Measurements from ENCODE around the gene NR2F6. TPM values are rescaled to one million over a fixed set of nuclear protein-coding genes. Genes with fewer than 3 reads are reported as not detected.

The NR2F6 gene
- total and polyA plus RNA-seq, 2 of the 4 experiments (the other 2 are of a cell fraction) = 8.4 to 20.5 TPM

GRCh38 chr19:17249887-17250548 is 4.3 kb upstream of the NR2F6 start:
- intact Hi-C loops (cut with micrococcal nuclease) = no loop called here
- no peak overlapping the region for H4K5ac ChIP-seq (ENCODE audit: low read depth, low read length)
- ATAC-seq (ENCODE audit: low read depth) (no peak), DNase-seq (no peak)
- H3K9ac ChIP-seq (ENCODE audit: low read depth, low read length) = no peak overlapping the region
- in situ Hi-C loops (cut with MboI; ENCODE audit: low sequenced_read_pairs) = no loop called here
- no peaks in the 10 kb centered on the region for H3K36me3 ChIP-seq (ENCODE audit: control insufficient read depth, insufficient read depth, low read length)
- TF ChIP-seq ELK1 (IDR thresholded peaks at IDR 0.05; ENCODE audit: borderline replicate concordance, low read depth, low read length) (no peak), MAZ (IDR thresholded peaks at IDR 0.05; ENCODE audit: borderline replicate concordance, low read depth, low read length) (no peak), MAFK (IDR thresholded peaks at IDR 0.05; ENCODE audit: low read depth, low read length) (no peak), RCOR1 (IDR thresholded peaks at IDR 0.05; ENCODE audit: insufficient replicate concordance, low read length) (no peak), CHD1 (IDR thresholded peaks at IDR 0.05; ENCODE audit: low read depth, low read length) (no peak), POLR2A (IDR thresholded peaks at IDR 0.05; ENCODE audit: low read depth, low read length) (no peak), RAD21 (IDR thresholded peaks at IDR 0.05; ENCODE audit: low read length) (no peak), FOS (IDR thresholded peaks at IDR 0.05; ENCODE audit: low read depth, low read length) (no peak)
- TF ChIP-seq, protein P1, sequence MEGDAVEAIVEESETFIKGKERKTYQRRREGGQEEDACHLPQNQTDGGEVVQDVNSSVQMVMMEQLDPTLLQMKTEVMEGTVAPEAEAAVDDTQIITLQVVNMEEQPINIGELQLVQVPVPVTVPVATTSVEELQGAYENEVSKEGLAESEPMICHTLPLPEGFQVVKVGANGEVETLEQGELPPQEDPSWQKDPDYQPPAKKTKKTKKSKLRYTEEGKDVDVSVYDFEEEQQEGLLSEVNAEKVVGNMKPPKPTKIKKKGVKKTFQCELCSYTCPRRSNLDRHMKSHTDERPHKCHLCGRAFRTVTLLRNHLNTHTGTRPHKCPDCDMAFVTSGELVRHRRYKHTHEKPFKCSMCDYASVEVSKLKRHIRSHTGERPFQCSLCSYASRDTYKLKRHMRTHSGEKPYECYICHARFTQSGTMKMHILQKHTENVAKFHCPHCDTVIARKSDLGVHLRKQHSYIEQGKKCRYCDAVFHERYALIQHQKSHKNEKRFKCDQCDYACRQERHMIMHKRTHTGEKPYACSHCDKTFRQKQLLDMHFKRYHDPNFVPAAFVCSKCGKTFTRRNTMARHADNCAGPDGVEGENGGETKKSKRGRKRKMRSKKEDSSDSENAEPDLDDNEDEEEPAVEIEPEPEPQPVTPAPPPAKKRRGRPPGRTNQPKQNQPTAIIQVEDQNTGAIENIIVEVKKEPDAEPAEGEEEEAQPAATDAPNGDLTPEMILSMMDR (conservative IDR thresholded peaks at IDR 0.05; ENCODE audit: low read depth, low read length) = no peak
- no peak overlapping the region for H2BK15ac ChIP-seq (ENCODE audit: low read depth, low read length)
- BruUV-seq (replicated peaks) = no TSS peak
- peak overlapping the region; percentile 63; the same call in 1 of the 2 replicates for H2AK5ac ChIP-seq (ENCODE audit: low read depth, low read length)
- ChIA-PET CTCF (no interaction called here), POLR2A (ENCODE audit: unreplicated experiment) (no interaction called here)
- no peak overlapping the region for H3K18ac ChIP-seq (ENCODE audit: low read depth, low read length)
- no peak overlapping the region for H3K4me2 ChIP-seq (ENCODE audit: low read depth, low read length)
- dilution Hi-C loops (cut with HindIII; ENCODE audit: low sequenced_read_pairs, unreplicated experiment) = no loop called here
- H2AFZ ChIP-seq (replicated peaks; ENCODE audit: low read length, poor library complexity) = peak overlapping the region; percentile 63
- no peak overlapping the region for H3K4me3 ChIP-seq (ENCODE audit: insufficient read depth, low read depth, low read length)
- H2BK120ac ChIP-seq (ENCODE audit: low read depth, low read length) = no peak overlapping the region
- no peaks in the 10 kb centered on the region for H3K9me3 ChIP-seq (ENCODE audit: control insufficient read depth, insufficient read depth, low read length)
- no peak overlapping the region for H4K8ac ChIP-seq (ENCODE audit: low read depth in 2 of 2, low read length in 2 of 2)
- no peak overlapping the region for H2BK5ac ChIP-seq (ENCODE audit: low read depth, low read length, poor library complexity, severe bottlenecking)
- H3K27ac ChIP-seq (ENCODE audit: insufficient read depth, low read length) = no peak overlapping the region
- H4K20me1 ChIP-seq (ENCODE audit: insufficient read depth, low read length) = no peaks in the 10 kb centered on the region
- H3K79me1 ChIP-seq (ENCODE audit: low read depth in 1 of 2, low read length in 2 of 2) = peaks cover 0 to 4% of the 10 kb centered on the region in 2 experiments; a peak in 1 of 4 replicates
- H3K14ac ChIP-seq (replicated peaks; ENCODE audit: low read depth, low read length) = no peak overlapping the region
- no peak overlapping the region for H4K91ac ChIP-seq (ENCODE audit: insufficient read depth, low read depth, low read length)
- peak overlapping the region; percentile 23 for H2AK9ac ChIP-seq (replicated peaks; ENCODE audit: low read depth, low read length, poor library complexity)
- no peak overlapping the region for H2BK20ac ChIP-seq (ENCODE audit: low read depth, low read length)
- no peak overlapping the region for H3K23ac ChIP-seq (ENCODE audit: low read depth, low read length)
- H3K4ac ChIP-seq (ENCODE audit: low read depth, low read length) = no peak overlapping the region
- H3K27me3 ChIP-seq (ENCODE audit: control insufficient read depth, insufficient read depth, low read length) = no peaks in the 10 kb centered on the region; the same call in 1 of the 2 replicates
- no peak overlapping the region for H3K56ac ChIP-seq (ENCODE audit: extremely low read depth, insufficient read depth, low read length)
- WGBS, 2 experiments (ENCODE audit: extremely low coverage in 2 of 2, insufficient read length in 1 of 2) = 95% methylated on average over 7 of the region's 15 CpGs; no CpG with 5 or more reads in 1 of the 2 experiments
- 0 out of 2 replicates have a peak, but pooled peaks cover 2% of the 10 kb centered on the region for H3K9me1 ChIP-seq (ENCODE audit: insufficient read depth, low read length)
- H3K4me1 ChIP-seq (ENCODE audit: control insufficient read depth, insufficient read depth, low read length) = peaks cover 8% of the 10 kb centered on the region

Data from IMR-90 (cell line).